Measurements from ENCODE around the gene PALM3.

Gene PALM3

GRCh38 chr19:14088634-14089411 is 26.9 kb upstream of the PALM3 start:
- no peak for DNase-seq

GRCh38 chr19:14086098-14086497 is 24.2 kb upstream of the PALM3 start:
- DNase-seq = no peak

GRCh38 chr19:14085309-14085995 is 23.6 kb upstream of the PALM3 start, which contains the start of gene C19orf67:
TSS of gene C19orf67 (minus strand) at chr19:14085783. CDS start at chr19:14085627, 156 bp downstream.
- no peak for DNase-seq

GRCh38 chr19:14082675-14082960 is 20.7 kb upstream of the PALM3 start:
- no peak for DNase-seq

- DNase-seq = no peak
Measured at GRCh38 chr19:14081797-14082674, 20.2 kb upstream of the PALM3 start.

GRCh38 chr19:14080887-14081796 is 19.3 kb upstream of the PALM3 start:
- peak; percentile 99 for DNase-seq

- DNase-seq = no peak
Measured at GRCh38 chr19:14078411-14078810, 16.5 kb upstream of the PALM3 start.

- no peak for DNase-seq
Measured at GRCh38 chr19:14073925-14074838, 12.3 kb upstream of the PALM3 start.

GRCh38 chr19:14073261-14073924 is 11.5 kb upstream of the PALM3 start:
- peak; percentile 39 for DNase-seq

GRCh38 chr19:14072535-14073260 is 10.8 kb upstream of the PALM3 start, which contains the start of gene MISP3:
TSS of gene MISP3 (plus strand) at chr19:14072786. CDS start at chr19:14073310, 524 bp downstream.
- DNase-seq = no peak

- DNase-seq = no peak
Measured at GRCh38 chr19:14070268-14071050, 8.6 kb upstream of the PALM3 start.

GRCh38 chr19:14066134-14066533 is 4.3 kb upstream of the PALM3 start:
- DNase-seq = no peak

GRCh38 chr19:14063105-14063504 is 1.2 kb upstream of the PALM3 start:
- DNase-seq = no peak

GRCh38 chr19:14062558-14062855 is 631 bp upstream of the PALM3 start:
- no peak for DNase-seq

- no peak for DNase-seq
Measured at GRCh38 chr19:14061081-14061749, 661 bp downstream of the PALM3 start.

GRCh38 chr19:14059652-14060155 is 2.2 kb downstream of the PALM3 start:
- DNase-seq = no peak

- no peak for DNase-seq
Measured at GRCh38 chr19:14059093-14059480, 2.8 kb downstream of the PALM3 start.

Data from NCI-H1694 (cell line).